GM12865 (cell line): Measurements from ENCODE around the gene MTA1.

Experiments
- DNase-seq: peaks from one replicate; pipeline ENCODE4 v3.0.0; 2010; ENCODE audit warnings: low read depth
- H3K4me3 ChIP-seq: 2 replicates; pipeline ENCODE4 v1.5.1; 2011; ENCODE audit warnings: mild to moderate bottlenecking, low read depth, low read length, control low read depth
- TF ChIP-seq, protein P1 (sequence below): IDR thresholded peaks from 2 replicates; pipeline ENCODE4 v1.5.1; 2011; ENCODE audit warnings: low read length, control low read depth, low read depth, inconsistent platforms; ENCODE audit not compliant: insufficient read depth; ENCODE audit errors: missing control alignments

MTA1 gene

DNA sequence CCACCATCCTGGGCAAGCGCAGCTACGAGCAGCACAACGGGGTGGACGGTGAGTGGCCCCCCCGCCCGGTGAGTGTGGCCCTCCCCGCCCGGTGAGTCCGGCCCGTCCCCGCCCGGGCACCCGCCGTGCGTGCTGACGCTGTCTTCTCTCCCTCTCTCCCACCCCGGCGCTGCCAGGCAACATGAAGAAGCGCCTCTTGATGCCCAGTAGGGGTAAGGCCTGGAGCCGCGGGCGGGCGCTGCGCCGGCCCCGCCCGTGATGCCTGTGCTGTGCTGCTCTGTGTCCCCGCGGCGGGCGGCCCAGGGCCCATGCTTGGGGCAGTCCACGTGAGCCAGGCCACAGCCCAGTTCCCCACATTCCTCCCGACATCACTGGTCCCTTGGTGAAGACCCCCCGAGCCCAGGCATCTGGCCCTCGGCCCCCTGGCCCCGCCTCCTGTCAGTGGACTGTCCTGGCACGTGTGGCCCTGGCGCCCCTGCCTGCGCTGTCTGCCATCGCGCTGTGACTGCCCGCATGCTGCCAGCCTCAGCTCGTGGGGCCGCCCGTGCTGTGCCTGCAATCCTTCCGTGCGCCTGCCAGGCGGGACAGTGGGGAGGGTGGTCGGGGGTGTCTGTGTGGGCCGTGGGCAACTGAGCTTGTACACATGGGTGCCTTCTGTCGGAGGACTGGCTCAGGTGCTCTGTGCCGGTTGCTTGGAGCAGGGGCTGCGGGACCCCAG, 47.1 kb downstream of the MTA1 start:
- no peak overlapping the region for H3K4me3 ChIP-seq
- DNase-seq: no peak
- TF ChIP-seq, protein P1, sequence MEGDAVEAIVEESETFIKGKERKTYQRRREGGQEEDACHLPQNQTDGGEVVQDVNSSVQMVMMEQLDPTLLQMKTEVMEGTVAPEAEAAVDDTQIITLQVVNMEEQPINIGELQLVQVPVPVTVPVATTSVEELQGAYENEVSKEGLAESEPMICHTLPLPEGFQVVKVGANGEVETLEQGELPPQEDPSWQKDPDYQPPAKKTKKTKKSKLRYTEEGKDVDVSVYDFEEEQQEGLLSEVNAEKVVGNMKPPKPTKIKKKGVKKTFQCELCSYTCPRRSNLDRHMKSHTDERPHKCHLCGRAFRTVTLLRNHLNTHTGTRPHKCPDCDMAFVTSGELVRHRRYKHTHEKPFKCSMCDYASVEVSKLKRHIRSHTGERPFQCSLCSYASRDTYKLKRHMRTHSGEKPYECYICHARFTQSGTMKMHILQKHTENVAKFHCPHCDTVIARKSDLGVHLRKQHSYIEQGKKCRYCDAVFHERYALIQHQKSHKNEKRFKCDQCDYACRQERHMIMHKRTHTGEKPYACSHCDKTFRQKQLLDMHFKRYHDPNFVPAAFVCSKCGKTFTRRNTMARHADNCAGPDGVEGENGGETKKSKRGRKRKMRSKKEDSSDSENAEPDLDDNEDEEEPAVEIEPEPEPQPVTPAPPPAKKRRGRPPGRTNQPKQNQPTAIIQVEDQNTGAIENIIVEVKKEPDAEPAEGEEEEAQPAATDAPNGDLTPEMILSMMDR: no peak

DNA sequence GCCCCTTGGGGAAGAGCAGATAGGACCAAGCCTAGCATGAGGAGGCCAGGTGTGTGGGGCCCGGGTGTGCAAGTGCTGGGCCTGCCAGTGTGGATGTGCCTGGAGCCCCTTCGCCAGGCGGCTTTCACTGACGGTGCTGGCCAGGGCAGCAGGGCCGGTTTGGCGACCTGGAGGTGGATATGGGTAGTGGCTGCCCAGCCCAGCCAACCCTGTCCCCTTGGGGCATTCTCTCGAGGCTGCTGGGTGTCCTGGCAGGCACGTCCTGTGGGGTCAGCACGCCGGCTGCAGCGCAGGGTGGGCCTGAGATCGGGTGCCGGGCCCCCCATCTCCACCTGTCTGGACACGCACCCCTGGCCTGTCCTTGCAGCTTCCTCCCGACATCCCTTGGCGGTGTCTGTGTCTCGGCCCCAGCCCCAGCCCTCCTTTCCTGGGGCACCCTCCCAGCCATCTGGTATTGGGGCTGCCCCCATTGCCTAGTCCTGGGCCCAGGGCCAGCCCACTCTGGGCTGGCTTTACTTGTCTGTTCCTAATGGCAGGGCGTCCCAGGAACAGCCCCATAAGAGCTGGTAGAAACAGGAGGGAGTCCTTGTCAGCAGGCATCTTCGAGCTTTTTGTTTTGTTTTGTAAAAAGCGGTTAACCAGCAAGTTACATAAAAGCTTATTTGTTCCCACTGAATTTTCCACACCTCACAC, 47.8 kb downstream of the MTA1 start:
- no peak for DNase-seq
- TF ChIP-seq, protein P1: no peak
- H3K4me3 ChIP-seq: no peak overlapping the region

DNA sequence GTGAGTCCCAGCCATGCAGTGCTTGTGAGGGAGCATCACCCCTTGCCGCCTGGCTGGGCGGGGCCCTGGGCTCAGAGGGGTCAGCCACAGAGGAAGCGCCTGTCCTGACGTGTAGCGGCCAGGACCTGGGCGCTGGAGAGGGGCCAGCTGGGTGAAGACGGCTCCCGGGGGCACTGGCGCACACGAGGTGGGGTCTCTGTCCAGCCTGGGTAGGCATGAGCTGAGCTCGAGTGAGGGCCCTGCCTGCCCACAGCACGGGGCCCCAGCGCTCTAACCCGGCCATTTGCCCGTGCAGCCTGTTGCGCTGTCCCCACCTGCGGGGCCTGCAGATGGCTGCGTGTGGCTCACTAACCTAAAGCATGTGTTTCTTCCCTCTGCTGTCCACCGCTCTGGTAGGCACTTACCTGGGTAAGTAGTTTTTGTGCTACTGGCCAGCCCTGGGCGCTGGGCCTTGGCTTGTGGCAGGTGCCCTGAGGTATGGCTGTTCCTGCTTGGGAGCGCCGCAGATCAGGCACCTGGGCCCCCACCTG, 48.4 kb downstream of the MTA1 start:
- no peak for DNase-seq
- H3K4me3 ChIP-seq: no peak overlapping the region
- TF ChIP-seq, protein P1: no peak

DNA sequence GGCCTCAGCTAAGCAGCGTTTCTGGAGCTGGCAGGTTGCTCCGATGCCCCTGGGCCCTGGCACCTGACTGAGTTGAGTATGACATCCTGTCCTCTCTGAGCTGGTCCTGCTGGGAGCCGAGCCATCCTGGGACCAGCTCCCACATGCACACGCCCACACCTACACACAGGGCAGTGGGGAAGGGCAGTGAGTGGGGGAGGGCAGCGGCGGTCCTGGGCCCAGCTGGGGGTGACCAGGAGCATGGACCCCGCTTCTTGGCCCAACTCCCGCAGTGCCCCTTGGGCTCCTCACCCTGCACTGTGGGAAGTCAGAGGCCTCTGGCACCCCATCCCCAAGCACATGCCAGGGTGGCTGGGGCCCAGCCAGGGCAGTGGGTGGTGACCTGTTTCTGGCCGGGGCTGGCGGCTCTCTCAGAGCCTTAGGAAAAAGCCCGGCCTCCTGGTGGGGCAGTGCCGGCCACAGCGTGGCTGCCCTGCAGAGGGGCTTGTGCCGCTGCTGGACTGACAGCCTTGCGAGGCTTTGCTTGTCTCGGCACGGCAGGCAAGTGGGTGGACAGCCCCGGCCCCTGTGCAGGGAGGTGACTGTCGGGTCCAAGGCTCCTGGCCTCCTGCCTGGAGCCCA, 49.1 kb downstream of the MTA1 start:
- TF ChIP-seq, protein P1: no peak
- H3K4me3 ChIP-seq: no peak overlapping the region
- no peak for DNase-seq

DNA sequence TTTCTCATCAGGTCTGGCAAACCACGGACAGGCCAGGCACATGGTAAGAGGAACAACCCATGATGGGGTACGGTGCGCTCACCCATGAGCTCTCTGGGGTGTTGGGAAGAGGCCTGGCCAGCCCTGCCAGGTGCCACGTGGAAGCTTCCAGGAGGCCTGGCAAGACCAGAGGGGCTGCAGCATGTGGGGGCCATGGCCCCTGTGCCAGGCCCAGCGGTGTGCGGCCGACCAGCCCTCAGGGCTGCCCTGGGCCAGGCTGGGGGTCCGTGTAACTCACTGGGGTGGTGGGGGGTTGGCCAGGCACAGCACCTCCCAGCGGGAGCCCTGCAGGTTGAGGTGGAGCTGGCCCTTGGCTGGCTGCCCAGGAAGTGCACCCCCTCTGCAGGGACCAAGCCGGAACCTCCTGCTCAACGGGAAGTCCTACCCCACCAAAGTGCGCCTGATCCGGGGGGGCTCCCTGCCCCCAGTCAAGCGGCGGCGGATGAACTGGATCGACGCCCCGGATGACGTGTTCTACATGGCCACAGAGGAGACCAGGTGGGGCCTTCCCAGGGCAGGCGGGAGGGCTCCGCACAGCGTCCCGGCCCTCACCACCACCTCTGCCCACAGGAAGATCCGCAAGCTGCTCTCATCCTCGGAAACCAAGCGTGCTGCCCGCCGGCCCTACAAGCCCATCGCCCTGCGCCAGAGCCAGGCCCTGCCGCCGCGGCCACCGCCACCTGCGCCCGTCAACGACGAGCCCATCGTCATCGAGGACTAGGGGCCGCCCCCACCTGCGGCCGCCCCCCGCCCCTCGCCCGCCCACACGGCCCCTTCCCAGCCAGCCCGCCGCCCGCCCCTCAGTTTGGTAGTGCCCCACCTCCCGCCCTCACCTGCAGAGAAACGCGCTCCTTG, 50.1 kb downstream of the MTA1 start:
- no peak overlapping the region for H3K4me3 ChIP-seq
- TF ChIP-seq, protein P1: no peak
- DNase-seq: no peak
